Stimulated activated CD4-positive, alpha-beta T cell treated with anti-CD3 and anti-CD28 coated beads, Interleukin-4, amount 100 ng/mL, for 48 hours (primary cell): ENCODE measurements around the gene STAC3.
"Not testable (repeated sequence)": the region's sequence is repeated elsewhere in the genome, so short reads cannot be mapped to it uniquely, and the experiment has no call there.

Experiments used
- DNase-seq, 2 donors: peaks; one replicate each; pipeline ENCODE4 v3.0.0-alpha.2; 2020; ENCODE audit warnings: low read depth in 2 of 2

Gene STAC3

GRCh38 chr12:57250956-57251355 lies at the start of gene STAC3:
STAC3 (minus strand) TSS chr12:57251187; CDS start chr12:57249636, 1,551 bp downstream.
- no peak for DNase-seq

- no peak for DNase-seq
Observed at GRCh38 chr12:57299514-57300016, 48.6 kb upstream of the STAC3 start.

- no peak for DNase-seq
Observed at GRCh38 chr12:57296291-57296690, 45.3 kb upstream of the STAC3 start.

GRCh38 chr12:57282073-57282472 lies 31.1 kb upstream of the STAC3 start:
- not testable (repeated sequence) for DNase-seq

GRCh38 chr12:57280211-57281062 lies 29.4 kb upstream of the STAC3 start:
- peak; percentile 53 to 70 for DNase-seq

- DNase-seq = no peak
Observed at GRCh38 chr12:57278465-57279381, 27.7 kb upstream of the STAC3 start.

GRCh38 chr12:57276935-57277563 lies 26.1 kb upstream of the STAC3 start:
- DNase-seq = peak in 1 of 2 donors; percentile 10

GRCh38 chr12:57276233-57276632 lies 25.2 kb upstream of the STAC3 start:
- not testable (repeated sequence) for DNase-seq

GRCh38 chr12:57273516-57273915 lies 22.5 kb upstream of the STAC3 start:
- no peak for DNase-seq

- DNase-seq = no peak
Observed at GRCh38 chr12:57272337-57273151, 21.6 kb upstream of the STAC3 start.

- no peak for DNase-seq
Observed at GRCh38 chr12:57270966-57271470, 20.0 kb upstream of the STAC3 start.

- peak; percentile 18 to 37 for DNase-seq
Observed at GRCh38 chr12:57268264-57268663, 17.3 kb upstream of the STAC3 start.

- DNase-seq = no peak
Observed at GRCh38 chr12:57266681-57267080, 15.7 kb upstream of the STAC3 start.

- DNase-seq = no peak
Observed at GRCh38 chr12:57263096-57263495, 12.1 kb upstream of the STAC3 start.

- DNase-seq = no peak
Observed at GRCh38 chr12:57262126-57262822, 11.3 kb upstream of the STAC3 start.

GRCh38 chr12:57261428-57261865 lies 10.5 kb upstream of the STAC3 start:
- DNase-seq = no peak

- DNase-seq = no peak
Observed at GRCh38 chr12:57260366-57260765, 9.4 kb upstream of the STAC3 start.

- no peak for DNase-seq
Observed at GRCh38 chr12:57258977-57259970, 8.3 kb upstream of the STAC3 start.

GRCh38 chr12:57255916-57256315 lies 4.9 kb upstream of the STAC3 start:
- DNase-seq = no peak
